Right renal pelvis (tissue), 4 donors: ENCODE results near the gene ELMO1. TPM values are rescaled to one million over a fixed set of nuclear protein-coding genes. Genes with fewer than 3 reads are reported as not detected.

Experiments
- DNase-seq, 4 donors: peaks; one replicate each; pipeline ENCODE4 v3.0.0-alpha.2; 2013; ENCODE audit warnings: low read depth in 4 of 4, low spot score in 3 of 4, missing footprints in 1 of 4
- polyA plus RNA-seq, 4 donors: library from polyadenylated mRNA; unstranded; fragments of 120-200 nt; gene quantifications; one replicate each; pipeline ENCODE4 v1.2.1, GENCODE V29; 2013; ENCODE audit not compliant: insufficient read length in 4 of 4

ELMO1 gene
- polyA plus RNA-seq, 4 donors = 9.9 to 14.6 (median 11.3) TPM

DNA sequence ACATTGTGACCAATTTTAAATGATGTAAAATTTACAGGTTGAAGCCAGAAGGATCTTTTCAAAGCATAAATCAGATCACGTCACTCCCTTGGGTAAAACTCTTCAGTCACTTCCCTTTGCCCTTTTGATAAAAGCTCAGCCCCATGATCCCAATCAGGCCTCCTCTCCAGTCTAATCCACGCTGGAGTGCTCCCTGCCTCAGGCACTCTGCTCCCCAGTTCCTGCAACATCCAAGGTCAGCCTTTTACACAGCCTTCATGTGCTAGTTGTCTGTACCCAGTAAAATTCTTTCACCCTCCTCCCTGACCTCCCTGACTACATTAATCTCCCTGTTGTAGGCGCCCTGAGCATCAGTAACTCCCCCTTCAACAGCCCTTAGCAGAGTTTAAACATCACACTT is 14.1 kb downstream of the ELMO1 start:
- no peak for DNase-seq

DNA sequence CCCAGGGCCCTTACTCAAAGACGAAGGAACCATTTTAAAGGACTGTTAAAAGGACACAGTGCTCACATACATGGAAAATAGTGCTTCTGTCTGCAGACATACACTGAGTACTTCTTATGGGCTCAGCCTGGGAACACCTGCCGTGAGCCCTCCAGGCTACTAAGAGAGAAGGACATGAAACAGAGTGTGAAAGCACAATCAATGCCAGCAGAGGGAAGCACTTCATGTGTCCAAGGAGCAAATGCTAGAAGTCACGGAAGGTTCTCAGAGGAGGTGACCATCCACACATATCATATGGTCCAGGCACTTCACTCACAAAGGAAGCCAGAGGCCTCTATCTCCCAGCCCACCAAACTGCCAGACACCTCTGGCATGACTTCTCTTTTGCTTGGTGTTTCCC is 15.5 kb downstream of the ELMO1 start:
- DNase-seq = no peak

DNA sequence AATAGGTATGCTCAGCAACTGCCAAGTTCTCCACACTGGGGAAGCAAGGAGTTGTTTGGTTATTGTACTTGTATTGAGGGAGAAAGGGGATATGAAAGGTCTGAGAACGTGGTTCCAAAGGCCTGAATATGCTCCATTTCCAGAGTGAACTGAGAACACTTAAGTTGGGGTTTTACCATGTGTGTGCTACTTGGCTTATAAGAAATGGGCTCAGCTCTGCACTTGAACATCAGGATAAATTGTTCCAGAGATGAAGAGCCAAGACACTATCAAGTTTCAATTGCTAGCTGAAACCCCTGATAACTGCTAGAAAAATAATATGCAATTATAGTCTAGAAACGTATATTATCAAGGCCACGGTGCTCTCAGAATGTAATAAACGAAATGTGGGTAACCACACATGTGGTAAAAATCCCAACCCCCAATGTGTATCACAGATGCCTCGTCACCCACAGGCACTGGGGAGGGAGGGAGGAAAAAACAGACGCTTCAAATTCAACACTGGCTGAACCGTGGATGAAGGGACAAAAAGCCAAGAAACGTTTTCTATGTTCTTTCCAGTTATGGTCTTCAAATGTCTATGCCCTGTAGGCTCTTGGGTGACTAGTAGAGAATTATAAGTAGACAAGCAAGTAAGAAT is 16.3 kb downstream of the ELMO1 start:
- DNase-seq = no peak

DNA sequence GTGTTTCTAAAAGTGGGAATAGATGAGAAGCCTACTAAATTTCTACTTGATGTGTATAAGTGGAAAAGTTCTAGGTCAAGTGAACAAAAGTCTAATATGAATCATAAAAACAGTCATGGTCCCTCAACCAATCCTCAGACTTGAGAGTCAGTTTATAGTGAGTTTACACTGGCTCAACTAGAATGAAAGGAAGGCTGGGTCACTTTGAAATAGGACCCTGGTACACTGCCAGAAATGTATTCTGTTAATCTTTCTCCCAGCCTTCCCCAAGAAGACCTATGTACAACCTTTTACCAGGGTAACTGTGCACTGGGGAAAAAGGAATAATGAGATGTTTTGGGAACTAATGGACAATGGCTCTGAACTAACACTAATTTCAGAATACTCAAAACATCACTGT is 17.3 kb downstream of the ELMO1 start:
- no peak for DNase-seq

DNA sequence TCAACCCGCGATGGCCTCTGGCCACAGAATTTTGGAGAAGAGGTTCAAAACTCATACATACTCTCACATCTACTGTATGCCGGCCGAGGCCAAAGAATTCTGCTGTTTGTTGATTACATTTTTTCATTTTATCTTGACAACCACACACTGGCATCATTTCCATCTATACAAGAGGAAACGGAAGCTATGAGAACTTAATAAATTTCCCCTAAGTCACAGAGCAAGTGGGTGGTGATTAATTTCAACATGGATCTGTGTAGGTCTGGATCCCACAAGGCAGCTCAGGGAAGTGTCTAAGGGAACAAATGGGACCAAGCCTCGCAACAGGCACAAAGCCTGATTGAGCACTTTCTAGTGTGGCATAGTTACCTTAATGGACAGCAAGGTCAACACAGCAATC is 18.0 kb downstream of the ELMO1 start:
- DNase-seq = no peak

DNA sequence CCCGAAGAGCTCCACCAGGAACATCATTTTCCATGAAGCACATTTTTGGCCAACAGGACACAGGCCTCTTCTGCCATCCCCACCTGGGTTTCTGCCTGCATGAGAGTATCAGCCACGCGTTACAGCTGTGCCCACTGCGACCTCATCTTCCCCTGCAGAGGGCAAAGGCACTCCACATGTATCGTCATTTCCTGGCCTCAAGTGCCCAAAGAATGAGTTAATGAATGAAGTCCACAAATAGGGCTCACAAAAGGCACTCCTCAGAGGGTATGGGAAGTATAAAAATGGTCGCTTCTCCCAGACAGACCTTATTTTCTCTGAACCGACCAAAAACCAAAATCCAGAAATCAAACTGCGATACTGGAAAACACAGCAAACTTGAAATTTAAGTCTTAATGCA is 18.5 kb downstream of the ELMO1 start:
- DNase-seq = no peak

DNA sequence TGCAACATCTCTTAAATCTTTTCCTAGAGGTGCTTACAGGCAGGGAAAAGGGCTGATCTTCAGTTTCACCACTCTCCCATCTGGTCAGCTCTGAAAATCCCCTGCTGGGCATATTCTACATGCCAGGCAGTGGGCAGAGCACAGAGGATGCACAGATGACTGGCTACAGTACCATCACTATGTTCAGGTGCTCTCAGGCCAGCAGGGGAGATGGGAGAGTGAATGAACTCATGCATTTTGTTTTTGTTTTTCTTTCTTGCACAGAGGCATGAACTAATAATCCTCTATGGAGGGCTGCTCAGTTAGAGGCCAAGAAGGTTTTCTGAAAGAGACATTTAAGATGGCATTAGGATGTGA is 19.3 kb downstream of the ELMO1 start:
- no peak for DNase-seq

DNA sequence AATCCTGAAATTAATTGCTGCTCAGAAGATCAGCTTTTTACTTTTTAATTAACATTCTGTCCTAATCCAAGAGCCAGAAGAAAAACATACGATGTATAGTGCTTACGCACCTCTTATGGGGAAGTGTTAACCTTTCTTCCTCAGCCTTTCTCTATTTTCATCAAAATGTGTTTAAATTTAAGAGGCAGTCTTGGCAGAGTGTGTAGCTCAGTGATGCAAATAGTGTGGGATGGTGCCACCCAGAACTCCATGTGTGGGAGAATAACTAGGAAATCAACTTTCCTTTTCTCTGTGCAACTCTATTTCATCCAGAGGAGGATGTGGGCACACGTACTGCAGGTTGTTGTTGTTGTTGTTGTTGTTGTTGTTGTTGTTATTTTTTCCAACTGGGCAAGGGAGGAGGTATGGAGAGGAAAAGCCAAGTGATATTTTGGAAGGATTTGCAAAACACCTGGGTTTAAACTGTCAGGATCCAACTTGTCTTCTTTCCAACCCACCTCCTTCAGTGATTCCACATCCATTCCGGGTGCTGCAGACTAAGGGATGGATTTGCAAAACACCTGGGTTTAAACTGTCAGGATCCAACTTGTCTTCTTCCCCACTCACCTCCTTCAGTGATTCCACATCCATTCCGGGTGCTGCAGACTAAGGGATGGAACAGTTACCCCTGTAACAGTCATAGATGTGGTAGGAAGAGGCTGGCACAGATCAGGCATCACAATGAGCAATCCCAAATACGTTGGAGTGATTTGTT is 19.8 kb downstream of the ELMO1 start:
- no peak for DNase-seq

GRCh38 chr7:37427276-37427940 is 21.3 kb downstream of the ELMO1 start:
- no peak for DNase-seq

DNA sequence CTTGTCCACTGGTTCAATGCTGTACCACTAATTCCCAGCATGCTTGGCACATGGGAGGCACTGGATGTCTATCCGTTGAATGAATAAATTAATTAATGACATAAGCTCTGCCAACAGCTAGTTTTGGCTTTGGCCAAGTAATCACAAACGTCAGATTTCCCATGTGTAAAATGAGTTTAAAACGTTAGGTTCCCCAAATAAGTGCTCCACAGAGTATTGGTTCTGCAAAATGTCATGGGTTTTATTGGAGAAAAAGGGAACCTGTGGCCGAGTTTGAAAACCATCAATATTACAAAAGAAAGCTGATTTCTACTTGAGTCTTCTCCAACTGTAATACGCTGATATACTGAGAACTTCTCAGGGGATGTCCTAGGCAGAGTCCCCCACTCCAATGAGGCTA is 23.2 kb downstream of the ELMO1 start:
- DNase-seq = no peak

DNA sequence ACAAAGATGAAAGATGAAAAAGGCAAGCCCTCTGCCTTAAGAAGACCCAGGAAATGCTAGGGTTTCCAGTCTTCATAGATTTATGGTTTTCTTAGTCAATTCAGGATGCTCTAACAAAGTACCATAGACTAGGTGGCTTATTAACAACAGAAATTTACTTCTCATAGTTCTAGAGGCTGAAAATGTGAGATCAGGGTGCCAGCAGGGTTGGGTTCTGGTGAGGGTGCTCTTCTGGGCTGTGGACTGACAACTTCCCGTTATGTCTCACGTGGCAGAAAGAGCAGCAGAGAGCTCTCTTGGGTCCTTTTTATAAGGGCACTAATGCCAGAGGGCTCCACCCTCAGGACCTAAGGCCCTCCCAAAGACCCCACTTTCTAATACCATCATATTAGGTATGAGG is 23.7 kb downstream of the ELMO1 start:
- no peak for DNase-seq

- no peak for DNase-seq
Measured at GRCh38 chr7:37424521-37424920, 24.1 kb downstream of the ELMO1 start.

GRCh38 chr7:37421861-37422500 is 26.7 kb downstream of the ELMO1 start:
- DNase-seq = no peak

GRCh38 chr7:37420946-37421695 is 27.5 kb downstream of the ELMO1 start:
- DNase-seq = no peak

DNA sequence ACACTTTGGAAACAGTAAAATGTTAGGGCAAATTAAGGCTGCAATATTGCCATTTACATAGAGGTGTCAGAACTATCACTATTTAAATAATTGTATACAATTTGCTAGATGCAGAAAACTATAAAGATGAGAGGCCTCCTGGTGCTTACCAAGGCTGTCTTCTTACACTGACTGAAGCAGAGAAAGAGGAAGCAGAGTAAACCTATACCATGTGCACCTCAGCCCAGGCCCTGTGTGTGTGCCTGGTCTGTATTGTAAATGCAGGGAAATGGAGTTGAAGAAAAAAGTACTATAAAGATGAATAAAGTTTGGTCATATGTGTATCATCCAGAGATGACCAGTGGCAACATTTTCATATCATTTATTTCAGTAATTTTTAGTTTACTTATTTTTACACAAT is 29.2 kb downstream of the ELMO1 start:
- DNase-seq = no peak

GRCh38 chr7:37418381-37418780 is 30.3 kb downstream of the ELMO1 start:
- DNase-seq = no peak

DNA sequence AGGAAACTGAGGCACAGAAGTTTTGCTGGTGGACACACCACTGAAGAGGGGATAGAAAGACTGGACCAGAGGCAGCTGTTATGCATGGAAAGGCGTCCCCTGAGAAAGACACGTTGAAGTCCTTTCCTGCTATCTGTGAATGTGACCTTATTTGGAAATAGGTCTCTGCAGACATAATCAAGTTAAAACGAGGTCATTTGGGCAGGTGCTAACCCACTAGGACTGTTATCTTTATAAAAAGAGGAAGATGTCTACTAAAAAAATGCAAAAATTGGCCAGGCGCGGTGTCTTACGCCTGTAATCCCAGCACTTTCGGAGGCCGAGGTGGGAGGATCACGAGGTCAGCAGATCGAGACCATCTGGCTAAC is 31.6 kb downstream of the ELMO1 start:
- DNase-seq = no peak

DNA sequence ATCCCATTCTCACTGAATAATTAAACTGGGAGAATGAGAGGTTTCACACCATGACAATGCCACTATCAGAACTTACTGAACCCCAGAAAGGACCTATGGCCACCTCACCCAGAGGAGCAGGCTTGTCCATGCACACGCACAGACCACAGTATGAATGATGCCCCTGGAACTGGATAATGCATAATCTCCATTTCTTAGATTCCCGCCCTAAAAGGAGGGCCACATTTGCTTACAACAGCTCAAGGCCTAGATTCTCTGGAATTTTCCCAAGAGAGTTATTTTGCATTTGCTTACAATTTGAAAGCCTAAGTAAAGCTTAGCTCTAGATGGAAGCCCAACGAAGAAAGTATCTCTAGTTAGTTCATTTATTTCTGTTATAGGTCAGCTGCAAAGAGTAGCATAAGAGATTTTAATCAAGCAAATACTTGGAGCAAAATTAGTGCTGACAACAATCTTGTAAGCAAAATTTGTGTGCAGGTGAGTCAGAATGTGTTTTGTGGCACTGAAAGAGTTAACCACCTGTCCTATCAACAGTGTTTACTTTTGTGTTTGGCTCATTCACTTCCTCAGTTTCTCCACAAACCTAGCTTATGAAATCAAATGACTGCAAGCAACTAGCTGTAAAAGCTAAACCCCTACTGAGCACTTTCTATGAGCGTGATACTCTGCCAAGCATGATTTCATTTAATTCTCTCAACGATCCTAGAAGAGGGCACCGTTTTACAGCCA is 32.1 kb downstream of the ELMO1 start:
- DNase-seq = no peak

- DNase-seq = no peak
Measured at GRCh38 chr7:37415629-37416028, 33.0 kb downstream of the ELMO1 start.

DNA sequence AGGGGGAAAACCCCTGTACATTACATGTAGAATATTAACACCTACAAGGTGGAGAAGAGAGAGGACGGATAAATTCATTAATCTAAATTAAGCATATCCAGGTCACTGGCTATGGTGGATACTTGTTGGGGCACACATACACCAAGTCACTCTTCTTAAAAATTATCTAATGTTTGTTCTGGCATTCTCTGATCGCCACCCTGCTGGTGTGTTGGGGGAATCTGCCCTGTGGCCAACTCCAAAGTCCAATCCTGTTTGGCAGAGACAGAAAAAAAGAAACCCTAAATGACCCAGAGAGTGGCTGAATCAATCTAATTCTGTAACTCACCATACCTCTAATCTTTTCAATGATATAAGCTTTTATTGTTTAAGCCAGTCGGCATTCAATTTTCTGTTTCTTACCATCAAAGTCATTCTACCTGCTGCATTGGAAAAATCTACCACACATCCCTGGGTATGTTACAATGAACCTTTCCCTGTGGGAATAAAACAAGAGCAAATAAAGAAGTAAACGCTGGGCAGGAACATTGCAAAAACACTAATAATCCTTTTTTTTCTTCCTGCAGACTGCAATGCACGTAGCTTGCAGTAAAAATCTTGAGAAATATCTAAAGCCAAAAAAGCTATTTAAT is 34.2 kb downstream of the ELMO1 start:
- DNase-seq = no peak
